COLO668 (cell line): ENCODE data around the gene SERGEF.
A peak's percentile ranks its signal among the peaks of the same experiment; 100 is the strongest.

Experiments used
- DNase-seq: peaks from one replicate; lab custom pipeline; 2025; ENCODE audit not compliant: unreplicated experiment; lab: John Stamatoyannopoulos, UW

SERGEF gene

DNA sequence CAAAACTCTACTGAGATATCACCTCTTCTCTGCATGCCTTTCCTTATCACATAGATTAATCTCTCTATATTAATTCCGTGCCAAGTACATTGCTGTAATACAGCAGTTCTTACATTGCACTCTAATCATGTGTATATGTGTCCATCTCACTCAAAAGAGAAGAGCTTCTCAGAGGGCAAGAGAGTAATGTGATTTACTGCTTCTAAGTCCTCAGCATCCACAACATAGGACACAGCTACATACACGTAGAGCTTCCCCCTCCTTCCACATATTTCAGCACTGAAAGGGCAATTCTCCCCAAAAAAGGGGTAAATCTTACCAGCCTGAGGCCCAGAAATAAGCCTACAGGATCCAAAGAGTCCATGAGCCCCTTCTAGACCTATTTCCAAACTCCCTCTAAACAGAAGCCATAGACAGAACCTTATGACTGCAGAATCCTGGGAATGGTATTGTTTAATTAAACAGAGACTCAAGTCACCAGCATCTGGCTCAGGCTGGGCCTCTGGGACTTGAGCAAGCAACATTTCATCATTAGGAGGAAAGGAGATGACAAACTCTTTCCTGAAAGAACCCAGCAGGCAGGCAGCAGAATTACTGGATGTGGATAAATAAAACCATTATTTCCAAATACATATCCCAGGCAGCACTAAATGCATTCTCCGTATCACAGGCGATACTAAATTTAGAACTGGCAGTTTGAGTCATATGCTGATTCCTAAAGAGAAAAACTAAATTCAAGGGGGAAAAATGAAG is 191.0 kb downstream of the SERGEF start:
- DNase-seq = no peak

DNA sequence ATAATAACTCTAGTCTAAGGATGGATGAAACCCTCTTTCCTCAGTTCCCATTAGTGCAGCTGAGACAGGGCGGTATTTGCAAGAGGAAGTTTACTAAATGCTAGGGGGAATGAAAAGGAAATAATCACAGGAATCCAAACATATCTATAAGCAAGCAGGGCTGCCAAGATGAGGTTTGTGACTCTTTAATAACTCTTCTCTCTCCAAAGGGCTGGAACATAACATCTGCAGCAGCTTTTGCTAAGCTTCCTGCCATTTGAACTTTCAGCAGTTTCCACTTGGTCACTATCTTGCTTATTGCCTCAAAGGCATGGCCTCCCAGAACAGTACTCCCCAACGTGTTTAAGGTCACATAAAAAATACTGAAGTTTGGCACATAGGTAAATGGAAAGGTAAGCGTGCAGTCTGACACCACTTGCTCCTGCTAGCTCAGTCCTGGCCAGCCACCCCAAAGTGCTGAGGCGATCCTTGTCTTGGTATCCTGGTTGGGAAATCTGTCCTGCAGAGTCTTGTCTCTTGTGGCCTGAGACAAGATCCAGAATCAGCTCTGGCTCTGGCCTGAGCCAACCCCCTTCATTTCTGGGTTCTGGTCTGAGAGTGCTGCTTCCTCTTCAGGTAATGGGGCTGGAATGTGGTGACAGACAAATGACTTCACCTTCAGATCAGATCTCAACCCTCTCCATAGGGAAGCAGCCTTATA is 196.5 kb downstream of the SERGEF start:
- DNase-seq = no peak

DNA sequence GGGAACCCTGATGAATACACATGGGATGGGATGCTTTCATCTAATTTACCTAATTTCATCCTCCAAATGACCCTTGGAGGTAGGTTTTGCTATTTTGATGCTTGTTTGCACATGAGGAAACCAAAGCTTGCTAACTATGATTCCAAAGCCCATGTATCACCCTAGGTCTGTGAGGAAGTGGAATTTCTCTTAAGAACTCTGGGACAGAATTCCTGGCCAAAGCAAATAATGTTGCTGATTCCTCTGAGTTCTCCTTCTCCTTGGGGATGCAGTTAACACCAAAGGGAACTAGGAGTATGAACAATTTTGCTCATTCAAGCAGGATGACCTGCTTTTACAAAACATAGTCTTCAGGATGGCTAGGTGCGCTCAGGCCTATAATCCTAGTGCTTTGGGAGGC is 198.3 kb downstream of the SERGEF start:
- DNase-seq = no peak

DNA sequence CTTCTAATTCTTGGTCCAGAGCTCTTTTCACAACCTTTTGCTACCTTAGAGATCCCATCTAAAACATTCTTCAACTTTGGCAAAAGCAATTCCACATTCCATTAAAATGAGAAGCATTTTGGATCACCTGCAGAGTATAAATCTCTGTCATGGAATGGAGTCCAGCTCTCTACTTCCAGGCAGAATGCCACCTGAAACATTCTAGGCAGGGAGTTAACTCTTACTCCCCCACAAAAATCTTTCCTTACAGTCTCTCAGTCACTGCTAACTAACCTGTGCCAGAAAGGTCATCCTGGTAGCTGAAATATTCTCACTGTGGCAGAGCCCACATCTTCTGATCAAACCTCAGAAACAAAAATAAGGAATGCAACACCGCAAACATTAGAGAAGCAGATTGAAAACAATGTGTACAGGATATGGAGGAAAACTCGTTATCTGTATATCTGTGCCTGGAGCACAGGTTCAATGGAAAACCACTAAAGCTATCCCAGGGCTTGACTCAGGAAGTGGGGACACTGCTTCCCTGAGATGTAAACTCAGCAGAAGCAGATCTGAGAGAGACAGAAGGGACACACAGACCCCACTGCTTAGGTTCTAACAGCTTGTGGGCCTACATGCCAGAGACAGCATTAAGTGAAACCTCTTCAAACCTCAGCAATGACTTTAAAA is 199.3 kb downstream of the SERGEF start:
- no peak for DNase-seq

DNA sequence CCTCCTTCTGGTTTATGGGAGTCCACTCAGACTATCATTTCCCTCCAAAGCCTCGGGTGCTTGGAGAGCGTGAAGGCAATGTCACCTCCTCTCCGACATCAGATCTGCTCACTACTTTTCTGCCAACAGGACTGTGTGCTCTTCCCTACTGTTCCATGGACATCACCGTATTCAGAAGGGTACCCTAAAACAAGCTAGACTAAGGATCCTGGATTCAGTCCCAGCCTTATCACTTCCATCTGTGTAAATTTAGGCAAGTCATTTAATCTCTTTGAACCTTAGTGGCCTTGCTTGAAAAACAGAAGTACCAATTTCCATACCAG is 200.0 kb downstream of the SERGEF start:
- peak; percentile 27 for DNase-seq

DNA sequence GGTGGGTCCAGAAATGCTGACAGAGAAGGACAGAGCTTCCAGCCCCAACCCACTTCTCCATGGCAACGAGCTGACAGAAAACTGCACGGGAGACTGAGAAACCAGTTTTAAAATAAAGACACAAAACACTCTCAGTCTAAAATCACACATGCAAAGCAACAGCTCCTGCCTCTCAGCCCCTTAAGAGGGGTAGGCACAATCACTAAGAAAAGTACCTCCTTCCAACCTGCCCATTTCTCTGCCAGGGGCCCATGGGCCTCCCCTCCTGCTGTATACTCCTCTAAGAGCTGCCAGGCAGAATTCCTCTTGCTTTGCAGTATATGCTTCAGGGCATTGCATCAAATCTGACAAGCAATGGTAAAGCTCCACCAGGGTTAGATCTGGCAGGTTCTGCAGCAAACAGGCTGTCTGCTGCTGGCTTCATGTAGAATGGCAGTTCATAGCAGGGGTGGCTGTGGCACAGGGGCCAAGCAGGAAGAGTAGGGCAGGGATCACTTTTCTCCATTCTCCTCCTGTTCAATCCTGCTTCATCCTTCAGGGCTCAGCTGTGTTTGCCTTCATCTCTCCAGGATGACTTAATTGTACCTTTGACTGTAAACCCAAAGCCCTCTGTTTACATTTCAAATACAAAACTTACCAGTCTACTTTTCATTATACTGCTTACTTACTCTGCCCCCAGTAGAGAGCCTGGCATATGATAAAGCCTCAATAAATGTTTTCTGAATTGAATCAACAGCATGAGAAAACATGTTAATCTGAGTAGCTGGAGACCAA is 200.6 kb downstream of the SERGEF start:
- DNase-seq = peak; percentile 42

DNA sequence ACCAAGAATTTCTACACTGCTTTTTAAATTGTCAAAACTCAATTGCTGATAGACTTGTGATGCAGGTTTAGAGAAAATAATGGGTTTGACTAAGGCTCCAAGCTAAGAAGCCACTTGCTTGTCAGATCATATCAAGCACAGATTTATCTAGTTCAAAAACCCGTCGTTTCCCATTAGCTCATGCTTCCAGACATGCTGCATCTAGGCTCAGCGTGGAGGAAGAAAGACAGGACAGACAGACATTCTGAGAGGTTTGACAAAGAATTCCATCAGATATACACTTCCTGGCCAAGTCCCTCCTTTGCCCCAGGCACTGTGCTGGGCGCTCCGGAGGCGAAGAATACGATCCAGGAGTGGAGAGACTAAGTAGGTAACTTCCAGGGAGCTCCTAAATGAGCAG is 201.5 kb downstream of the SERGEF start:
- no peak for DNase-seq

DNA sequence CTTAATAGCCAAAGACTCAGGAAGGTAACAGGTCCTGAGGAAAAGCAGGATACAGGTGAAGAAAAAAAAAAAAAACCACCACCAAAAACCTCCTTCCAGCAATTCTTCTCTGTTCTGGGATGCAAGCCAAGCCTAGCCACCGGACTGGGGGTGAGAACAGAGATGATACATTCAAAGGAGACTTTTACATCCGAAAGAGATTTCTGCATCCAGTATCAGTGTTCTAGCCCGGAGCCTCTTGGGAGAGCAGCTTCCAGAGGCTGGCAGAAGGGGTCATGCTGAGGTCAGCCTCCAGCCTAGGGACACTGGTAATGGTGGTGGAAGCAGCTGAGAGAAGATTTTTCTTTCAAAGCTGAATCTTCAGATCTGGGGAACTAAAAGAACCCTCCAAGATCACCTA is 202.1 kb downstream of the SERGEF start:
- DNase-seq = no peak

DNA sequence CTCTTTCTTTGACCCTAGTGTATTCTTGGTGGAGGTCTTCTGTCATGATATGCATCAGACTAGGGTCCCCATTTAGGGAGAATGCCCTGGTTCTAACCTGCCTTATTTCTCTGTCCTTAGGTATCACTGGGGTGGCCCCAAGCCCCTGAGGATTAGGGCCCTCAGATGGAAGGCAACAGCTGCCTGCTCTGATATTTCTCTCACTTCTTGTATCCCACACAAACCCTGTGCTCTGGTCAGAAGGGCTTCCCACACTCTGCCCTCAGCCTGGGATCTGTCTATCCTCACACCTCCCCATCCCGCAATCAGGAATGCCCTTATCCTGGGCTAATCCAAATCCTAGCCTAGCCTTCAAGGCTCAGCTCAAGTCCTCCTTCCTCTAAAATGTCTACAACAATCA is 202.8 kb downstream of the SERGEF start:
- no peak for DNase-seq

DNA sequence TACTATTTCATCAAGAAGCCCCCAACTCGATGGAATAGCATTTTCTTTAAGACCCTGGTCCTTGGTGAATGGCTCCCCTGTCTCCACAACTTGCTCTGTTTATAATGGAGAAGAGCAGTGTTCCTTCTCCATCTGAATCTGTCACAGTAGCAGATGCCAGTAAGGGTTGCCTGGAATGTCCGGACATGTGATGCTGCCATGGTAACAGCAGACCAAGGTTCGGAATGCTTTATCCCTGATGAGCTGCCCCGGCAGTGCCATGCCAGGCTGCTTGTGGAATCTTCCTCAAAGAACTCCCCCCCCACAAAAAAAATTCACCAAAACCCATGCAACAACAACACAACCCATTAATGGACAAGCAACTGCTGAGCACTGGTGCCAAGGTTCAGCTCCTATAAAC is 205.8 kb downstream of the SERGEF start:
- DNase-seq = no peak

DNA sequence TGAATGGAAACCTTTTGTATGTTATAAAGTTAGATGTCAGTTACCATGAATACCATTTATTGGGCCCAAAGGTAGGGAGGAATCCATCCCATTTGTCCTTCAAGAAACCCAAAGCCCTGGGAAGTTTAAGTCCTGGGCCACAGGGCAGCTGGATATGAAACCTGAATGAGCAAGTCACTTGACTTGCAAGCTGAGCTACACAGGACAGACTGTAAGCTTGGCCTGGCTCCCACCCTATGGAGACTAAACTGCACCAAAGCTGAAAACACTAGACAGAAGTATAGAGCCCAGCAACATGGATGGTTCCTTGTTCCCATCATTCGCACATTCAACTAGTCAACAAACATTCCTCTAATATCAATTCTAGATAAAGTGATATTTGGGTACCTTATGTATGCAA is 207.0 kb downstream of the SERGEF start:
- DNase-seq = no peak

DNA sequence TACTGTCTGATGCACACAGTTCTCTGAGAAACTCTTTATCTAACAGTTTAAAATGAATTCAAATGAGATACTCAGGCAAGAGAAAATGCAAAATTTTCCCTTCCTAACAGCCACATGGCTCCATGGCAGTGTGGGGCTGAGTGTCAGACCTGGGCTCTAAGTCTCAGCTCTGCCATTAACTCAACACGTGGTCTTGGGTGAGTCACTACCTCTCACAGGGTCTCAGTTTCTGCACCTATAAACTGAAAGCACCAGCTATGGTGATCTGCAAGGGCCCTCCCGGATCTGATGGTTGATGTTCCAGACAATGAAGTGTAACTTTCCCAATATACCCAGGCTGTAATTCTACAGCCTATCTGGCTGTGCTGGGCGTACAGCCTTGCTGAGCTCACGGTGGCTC is 207.8 kb downstream of the SERGEF start:
- DNase-seq = no peak

DNA sequence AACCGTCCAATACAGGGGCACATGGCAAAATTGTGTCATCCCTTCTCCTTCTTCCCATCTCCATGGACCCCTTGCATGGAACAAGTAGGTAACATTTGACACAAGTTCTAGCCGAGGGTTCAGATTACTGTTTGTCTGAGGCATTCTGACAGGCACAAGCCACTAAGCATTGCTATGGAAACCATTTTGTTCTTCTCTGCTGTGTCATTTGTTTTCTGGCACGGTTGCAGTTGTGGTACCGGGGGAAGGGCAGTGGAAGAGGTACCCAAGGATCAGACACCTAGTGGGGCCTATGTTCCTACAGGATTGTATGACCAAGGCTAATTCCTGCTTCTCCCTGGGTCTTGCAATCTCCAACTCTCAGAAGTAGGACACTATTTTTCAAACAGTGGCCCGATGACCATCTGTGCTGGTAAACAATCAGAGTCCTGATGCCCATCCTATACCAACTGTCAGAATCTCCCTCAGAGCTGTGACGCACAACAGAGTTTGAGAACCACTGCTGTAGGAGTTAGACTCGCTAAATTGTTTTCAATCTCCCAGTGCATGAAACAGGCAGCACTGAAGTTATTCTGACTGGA is 209.0 kb downstream of the SERGEF start:
- DNase-seq = peak; percentile 50

DNA sequence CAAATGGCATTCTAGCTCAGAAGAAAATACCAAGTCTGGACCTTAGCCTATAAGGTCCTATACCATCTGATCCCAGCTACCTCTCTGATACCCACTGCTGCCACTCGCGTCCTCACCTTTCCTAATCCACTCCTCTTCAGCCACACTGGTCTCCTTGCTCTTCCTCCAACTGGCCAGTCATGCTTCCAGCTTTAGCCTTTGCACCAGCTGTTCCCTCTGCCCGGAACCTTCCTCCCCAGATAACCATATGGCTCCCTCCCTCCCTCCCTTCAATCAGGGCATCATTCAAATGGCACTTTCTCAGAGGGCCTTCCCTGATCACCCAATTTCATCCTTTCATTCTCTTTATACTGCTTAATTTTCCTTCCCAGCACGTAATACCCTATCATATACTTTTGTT is 210.4 kb downstream of the SERGEF start:
- peak; percentile 13 for DNase-seq

DNA sequence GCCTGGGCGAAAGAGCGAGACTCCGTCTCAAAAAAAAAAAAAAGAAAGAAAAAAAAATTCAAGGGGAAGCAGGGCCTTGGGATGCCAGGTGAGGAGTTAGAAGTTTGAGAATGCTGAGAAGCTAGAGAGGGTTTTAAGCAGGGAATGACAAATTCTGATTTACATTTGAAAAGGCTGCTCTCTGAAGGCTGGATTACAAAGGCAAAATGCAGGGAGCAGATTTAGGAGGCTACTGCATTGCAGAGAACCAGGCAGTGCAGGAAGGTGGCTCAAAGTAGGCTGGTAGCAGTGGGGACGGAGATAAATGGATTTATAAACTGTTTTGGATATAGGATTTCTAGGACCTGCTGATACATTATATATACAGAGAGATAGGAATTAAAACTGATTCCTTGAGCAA is 211.7 kb downstream of the SERGEF start:
- DNase-seq = no peak

DNA sequence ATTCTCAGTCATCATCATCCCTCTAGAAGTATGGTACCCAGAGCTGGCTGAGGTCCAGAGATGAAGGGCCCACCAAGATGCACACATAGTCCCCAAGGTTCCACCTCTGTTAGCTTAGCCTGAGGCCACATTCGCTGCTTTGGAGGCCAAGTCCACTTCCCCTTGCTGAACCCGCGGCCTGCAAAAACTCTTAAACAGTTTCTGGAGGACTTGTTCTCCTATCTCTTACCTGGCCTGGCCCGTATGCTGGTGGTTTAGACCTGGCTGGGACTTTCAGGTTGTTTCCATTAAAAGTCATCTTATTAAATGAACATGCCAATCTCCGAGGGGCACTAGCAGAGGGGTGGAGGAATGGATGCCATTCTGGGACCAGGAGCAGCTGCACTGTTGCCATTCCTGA is 213.7 kb downstream of the SERGEF start:
- no peak for DNase-seq

DNA sequence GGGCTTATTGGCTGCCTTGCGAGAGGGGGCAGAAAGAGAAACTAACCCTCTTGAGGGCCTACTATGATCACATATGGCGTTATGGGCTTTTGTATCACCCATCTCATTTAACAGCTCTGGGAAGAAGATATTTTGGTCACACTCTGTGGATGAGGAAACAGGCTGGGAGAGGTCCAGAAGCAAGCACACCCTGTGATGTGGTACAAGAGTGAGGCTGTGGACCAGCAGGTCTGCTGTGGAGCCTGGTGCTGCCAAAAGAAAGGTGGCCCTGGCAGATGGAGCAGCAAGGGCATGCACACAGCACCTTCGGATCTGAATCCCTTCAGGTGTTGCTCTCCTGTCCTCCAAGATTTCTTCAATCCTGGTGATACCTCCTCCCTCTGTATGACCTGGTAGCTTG is 214.1 kb downstream of the SERGEF start:
- DNase-seq = no peak

DNA sequence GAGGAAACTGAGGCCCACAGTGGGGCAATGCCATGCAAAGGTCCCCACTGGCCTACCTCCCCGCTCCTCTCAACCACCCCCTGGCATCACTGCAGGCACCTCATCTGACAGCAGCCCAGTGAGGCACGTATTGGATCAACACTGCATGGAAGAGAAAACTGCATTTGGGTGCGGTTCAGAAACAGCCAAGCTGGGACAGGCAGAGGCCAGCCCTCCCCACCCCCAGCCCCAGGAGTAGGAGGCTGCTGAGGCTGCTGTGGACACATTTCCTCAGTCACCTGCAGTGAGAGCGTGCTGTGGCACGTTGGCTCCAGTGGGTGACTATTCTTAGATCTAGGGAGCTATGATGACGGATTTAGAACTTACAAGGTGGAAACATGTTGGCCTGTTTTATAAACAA is 214.6 kb downstream of the SERGEF start:
- no peak for DNase-seq

DNA sequence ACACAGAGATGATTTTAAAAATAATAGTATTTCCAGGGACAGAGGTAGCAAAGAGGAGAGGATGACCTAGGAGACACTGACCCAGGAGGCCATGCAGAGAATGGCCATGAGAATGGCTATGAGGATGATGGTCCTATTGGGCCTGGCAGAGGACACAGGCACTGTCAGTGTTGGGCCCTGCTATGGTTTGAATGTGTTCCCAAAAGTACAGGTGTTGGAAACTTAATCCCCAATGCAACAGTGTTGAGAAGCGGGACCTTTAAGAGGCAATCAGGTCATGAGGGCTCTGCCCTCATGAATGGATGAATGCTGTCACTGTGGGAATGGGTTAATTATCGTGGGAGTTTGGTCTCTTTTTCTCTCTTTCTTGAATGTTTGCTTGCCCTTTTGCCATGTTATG is 216.7 kb downstream of the SERGEF start:
- DNase-seq = no peak

DNA sequence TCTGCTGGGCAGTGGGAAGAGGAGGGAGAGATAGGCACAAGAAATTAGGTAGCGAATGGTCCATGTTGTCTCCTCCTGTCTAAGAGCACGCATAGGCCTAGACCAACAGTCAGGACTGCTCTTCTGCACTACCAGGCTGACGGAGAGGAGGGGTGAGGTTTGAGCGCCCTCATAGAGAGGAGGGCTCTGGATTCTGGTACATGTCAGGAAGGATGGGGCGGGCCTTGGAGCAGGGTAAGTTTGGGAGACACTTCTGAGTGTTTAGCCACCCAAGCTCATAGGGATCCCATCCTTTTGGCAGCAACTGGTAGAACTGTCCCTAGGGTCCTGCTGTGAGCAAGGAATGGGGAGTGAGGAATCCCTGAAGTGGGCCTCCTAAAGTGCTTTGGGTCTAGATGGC is 217.9 kb downstream of the SERGEF start:
- DNase-seq = no peak

DNA sequence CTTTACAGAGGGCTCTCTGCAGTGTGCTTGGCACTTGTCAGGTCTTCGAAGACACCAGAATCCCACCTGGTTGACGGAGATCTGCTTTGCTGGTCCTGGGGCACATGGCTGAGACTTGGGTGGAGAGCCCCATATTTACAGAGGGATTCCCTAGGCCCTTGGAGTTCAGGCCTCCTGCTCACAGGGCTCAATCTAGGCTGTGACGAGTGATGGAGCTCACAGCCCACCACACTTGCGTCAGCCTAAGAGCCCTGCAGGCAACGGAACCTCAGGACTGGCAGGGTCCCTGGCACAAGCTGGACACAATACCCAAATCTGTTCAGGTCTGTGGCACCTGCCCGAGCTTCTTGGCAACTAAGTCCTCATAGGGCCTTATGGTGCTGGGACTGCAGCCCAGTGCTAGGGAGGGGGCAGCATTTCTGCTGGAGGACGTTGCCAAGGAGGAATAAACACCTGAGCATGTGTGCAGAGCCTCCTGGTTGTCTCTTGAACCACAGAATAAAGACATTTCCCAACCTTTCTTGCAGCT is 219.1 kb downstream of the SERGEF start:
- no peak for DNase-seq
